Inflammatory macrophage treated with lipopolysaccharide for 4 hours (primary cell): ENCODE results near the gene CSF1.
"Not testable (repeated sequence)": the region's sequence is repeated elsewhere in the genome, so short reads cannot be mapped to it uniquely, and the experiment has no call there.

Source experiments
- DNase-seq: peaks from one replicate; pipeline ENCODE4 v3.0.0-alpha.2; 2020

CSF1 gene, protein sequence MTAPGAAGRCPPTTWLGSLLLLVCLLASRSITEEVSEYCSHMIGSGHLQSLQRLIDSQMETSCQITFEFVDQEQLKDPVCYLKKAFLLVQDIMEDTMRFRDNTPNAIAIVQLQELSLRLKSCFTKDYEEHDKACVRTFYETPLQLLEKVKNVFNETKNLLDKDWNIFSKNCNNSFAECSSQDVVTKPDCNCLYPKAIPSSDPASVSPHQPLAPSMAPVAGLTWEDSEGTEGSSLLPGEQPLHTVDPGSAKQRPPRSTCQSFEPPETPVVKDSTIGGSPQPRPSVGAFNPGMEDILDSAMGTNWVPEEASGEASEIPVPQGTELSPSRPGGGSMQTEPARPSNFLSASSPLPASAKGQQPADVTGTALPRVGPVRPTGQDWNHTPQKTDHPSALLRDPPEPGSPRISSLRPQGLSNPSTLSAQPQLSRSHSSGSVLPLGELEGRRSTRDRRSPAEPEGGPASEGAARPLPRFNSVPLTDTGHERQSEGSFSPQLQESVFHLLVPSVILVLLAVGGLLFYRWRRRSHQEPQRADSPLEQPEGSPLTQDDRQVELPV

DNA sequence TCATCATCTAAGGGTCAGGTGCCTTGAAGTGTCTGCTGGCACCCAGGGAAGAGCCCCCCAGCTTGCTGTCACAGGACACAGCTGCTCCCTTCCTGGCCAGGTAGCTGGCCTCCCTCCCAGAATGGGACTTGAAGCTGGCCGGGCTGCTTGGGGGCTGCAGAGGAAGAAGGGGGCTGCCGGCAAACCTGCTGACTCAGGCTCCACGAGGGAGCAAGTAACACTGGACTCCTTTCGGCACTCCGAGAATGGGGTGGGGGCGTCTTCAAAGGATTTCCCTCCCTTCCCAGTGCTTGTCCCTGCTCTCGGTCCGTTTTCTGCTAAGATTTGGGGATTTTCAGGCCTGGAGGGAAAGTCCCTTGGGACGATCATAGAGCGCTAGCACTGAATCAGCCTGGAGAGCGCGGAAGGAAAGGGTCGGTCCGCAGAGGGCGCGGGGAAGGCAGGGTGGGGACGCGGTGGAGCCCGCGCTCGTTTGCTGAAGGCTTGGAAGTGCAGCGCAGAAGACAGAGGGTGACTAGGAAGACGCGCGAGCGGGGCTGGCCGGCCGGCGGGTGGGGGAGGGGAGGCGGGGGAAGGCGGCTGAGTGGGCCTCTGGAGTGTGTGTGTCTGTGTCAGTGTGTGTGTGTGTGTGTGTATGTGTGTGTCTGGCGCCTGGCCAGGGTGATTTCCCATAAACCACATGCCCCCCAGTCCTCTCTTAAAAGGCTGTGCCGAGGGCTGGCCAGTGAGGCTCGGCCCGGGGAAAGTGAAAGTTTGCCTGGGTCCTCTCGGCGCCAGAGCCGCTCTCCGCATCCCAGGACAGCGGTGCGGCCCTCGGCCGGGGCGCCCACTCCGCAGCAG is at the start of gene CSF1:
TSS of gene CSF1 (plus strand) at position 727 of the 840 bp plus-strand sequence. CDS start 175 bp downstream, outside the sequence.
- peak; percentile 88 for DNase-seq

DNA sequence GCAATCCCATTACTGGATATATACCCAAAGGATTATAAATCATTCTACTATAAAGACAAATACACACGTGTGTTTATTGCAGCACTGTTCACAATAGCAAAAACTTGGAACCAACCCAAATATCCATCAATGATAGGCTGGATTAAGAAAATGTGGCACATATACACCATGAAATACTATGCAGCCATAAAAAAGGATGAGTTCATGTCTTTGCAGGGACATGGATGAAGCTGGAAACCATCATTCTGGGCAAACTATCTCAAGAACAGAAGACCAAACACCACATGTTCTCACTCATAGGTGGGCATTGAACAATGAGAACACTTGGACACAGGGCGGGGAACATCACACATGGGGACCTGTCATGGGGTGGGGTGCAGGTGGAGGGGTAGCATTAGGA is 49.0 kb upstream of the CSF1 start:
- not testable (repeated sequence) for DNase-seq

GRCh38 chr1:109863667-109864046 is 47.0 kb upstream of the CSF1 start:
- peak; percentile 81 for DNase-seq

GRCh38 chr1:109864047-109864822 is 46.4 kb upstream of the CSF1 start:
- DNase-seq: peak; percentile 31

DNA sequence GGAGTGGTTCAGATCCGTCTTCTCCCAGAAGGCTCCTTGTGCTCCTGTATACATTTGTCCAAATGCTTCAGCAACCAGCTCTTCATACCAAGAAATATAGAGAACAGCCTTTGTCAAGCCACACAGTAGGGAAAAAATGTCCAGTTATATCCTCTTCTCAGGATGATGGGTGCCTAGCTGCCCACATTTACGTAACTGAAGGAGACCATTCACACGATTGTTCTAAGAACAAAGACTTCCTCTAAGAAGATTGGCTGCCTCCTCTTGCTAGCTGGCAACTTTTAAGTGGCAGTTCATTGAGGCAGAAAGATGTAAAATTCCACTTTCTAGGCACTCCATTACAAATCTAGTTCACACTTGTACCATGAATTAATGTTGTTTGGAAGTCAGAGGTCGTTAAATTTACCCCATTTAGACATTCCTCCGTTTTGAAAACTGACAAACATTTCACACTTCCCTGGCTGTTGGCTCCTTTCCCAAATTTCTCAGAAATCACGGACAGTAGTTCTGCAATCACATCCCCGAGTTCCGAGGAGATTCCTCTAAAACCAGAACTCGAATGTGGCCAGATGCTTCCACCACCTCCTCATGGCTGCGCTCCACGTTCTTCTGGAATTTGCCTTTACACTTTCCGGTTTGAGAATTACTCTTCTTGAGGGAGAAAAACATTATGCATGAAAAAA is 45.6 kb upstream of the CSF1 start:
- no peak for DNase-seq

DNA sequence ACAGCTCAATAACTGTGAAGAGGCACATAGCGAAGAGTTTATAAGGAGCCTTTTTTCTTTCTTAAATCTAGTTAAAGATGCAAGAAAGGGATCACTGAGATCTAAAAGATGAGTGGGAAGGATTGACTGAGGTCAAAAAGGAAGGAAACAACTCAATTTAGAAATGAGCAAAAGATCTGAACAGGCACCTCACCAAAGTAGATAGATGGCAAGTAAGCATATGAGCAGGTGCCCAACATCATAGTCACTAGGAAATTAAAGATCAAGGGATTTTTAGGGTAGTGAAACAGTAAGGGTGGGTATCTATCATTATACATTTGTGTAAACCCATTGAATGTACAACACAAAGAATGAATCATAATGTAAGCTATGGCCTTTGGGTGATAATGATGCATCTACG is 44.6 kb upstream of the CSF1 start:
- no peak for DNase-seq

DNA sequence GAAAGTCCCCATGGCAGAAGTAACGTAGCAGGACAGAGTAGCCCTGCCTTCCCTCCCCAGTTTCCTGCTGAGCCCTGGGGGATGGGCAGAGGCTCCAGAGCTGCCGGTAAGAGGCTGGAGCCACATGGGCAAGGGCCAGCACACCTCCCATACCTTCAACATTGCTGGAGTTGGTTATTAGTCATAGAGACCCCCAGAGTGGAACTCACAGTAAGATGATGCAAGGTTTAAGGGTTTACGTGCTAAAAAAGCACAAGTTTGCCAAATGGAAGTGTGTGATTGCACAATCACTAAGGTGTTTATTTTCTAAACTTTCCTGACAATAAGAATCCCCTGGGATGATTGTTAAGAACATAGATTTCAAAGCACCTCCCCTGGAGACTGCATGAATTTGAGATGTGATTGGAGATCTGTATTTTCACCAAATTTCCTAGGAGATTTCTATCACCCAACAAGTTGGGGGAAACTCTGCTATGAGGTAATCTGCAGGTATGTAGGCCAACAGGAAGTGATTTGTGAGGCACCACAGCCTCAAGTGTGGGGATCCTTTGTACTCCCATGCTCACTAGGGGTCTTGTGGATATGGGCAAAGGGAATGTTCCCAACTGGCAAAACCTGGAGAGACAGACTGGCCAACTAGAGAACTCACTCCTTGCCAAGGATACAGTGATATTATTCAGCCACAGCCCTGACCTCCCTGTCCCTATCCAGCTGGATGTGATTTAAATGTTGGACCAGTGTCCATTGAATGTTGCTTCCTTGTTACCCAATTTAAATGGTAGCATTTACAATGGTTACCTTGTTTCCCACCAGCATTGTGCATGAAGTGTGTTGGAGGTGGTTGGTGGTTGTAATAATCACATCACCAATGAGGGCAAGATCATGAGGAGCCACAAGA is 37.1 kb upstream of the CSF1 start:
- no peak for DNase-seq

- no peak for DNase-seq
Observed at GRCh38 chr1:109874445-109874844, 36.2 kb upstream of the CSF1 start.

GRCh38 chr1:109875874-109876273 is 34.8 kb upstream of the CSF1 start:
- DNase-seq: no peak

- no peak for DNase-seq
Observed at GRCh38 chr1:109876617-109877316, 33.9 kb upstream of the CSF1 start.

DNA sequence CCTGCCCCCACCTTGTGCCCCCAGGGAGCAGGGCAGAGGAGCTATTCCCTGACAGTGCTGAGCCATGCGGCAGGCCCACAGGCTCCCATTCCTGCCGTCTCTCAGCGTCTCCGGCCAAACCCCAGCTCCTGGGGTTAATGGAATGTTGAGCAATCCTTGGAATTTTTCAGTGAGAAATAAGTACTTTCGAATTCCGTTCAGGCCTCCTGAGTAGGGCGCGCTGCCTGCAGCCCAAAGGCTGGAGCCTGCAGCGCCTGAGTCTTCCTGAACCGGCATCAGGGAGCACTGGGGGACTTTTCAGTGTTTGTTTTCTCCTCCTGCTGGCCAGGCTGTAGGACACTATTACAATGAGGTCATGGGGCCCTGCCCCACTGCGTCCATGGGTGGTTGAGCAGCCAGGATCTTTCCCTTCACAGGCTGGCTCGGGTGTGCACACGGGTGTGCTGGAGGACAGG is 33.3 kb upstream of the CSF1 start:
- DNase-seq: no peak

DNA sequence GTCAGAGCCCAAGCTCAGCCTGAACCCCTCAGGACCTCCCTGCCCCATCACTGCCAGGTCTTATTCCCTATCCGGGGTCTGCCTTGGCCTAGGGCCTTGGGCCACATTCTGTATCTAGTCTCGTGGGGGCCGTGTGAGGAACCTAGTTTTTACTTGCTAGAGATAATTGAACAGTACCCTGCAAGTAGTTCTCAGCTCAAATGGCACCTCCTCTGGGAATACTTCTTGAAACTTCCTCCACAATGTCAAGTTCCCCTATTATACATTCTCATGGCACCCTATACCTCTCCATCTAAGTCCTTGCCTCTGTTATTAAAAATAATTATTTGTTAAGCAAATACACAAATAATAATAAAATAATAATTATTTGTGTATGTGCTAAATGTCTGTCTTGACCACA is 32.9 kb upstream of the CSF1 start:
- DNase-seq: no peak

- DNase-seq: peak; percentile 39
Observed at GRCh38 chr1:109878531-109879104, 32.0 kb upstream of the CSF1 start.

- DNase-seq: not testable (repeated sequence)
Observed at GRCh38 chr1:109879371-109879770, 31.3 kb upstream of the CSF1 start.

- no peak for DNase-seq
Observed at GRCh38 chr1:109879881-109880525, 30.6 kb upstream of the CSF1 start.

GRCh38 chr1:109880971-109881894 is 29.4 kb upstream of the CSF1 start:
- DNase-seq: peak; percentile 60

- no peak for DNase-seq
Observed at GRCh38 chr1:109881906-109882287, 28.8 kb upstream of the CSF1 start.
